ENCODE measurements around the gene TMEM158. TPM values are rescaled to one million over a fixed set of nuclear protein-coding genes. Genes with fewer than 3 reads are reported as not detected.

TMEM158 gene
- total and polyA plus RNA-seq, 2 of the 8 experiments (the other 6 are each of a cell fraction or from before 2014, with no cell fraction given): 6.8 to 30.3 TPM

- TF ChIP-seq PHF8 (conservative IDR thresholded peaks at IDR 0.05; ENCODE audit: low read depth, low read length) (no peak), RXRA (IDR thresholded peaks at IDR 0.05; ENCODE audit: insufficient read depth, low read depth, low read length) (no peak)
- TF ChIP-seq, protein P1, sequence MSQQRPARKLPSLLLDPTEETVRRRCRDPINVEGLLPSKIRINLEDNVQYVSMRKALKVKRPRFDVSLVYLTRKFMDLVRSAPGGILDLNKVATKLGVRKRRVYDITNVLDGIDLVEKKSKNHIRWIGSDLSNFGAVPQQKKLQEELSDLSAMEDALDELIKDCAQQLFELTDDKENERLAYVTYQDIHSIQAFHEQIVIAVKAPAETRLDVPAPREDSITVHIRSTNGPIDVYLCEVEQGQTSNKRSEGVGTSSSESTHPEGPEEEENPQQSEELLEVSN (IDR thresholded peaks at IDR 0.05): no peak
Observed at GRCh38 chr3:45181496-45181895, 44.6 kb downstream of the TMEM158 start (continued).

Measured in H1 (cell line).